OCI-LY1 (cell line): ENCODE measurements around the gene PIGR.

Experiments
- EZH2 ChIP-seq: fragments of 200-600 bp; sonication (generic), shearing (Covaris generic); IDR thresholded peaks from 2 replicates; pipeline ENCODE4 v1.8.0; 2017; ENCODE audit warnings: borderline replicate concordance, mixed run types, mild to moderate bottlenecking, antibody characterized with exemption, low read length, moderate library complexity, mixed read lengths
- TF ChIP-seq, protein P1 (sequence below): fragments of 200-600 bp; sonication (generic), shearing (Covaris generic); IDR thresholded peaks from 2 replicates; pipeline ENCODE4 v1.5.1; 2017; ENCODE audit warnings: mild to moderate bottlenecking, antibody characterized with exemption, low read length, moderate library complexity, mixed read lengths

- TF ChIP-seq, protein P1, sequence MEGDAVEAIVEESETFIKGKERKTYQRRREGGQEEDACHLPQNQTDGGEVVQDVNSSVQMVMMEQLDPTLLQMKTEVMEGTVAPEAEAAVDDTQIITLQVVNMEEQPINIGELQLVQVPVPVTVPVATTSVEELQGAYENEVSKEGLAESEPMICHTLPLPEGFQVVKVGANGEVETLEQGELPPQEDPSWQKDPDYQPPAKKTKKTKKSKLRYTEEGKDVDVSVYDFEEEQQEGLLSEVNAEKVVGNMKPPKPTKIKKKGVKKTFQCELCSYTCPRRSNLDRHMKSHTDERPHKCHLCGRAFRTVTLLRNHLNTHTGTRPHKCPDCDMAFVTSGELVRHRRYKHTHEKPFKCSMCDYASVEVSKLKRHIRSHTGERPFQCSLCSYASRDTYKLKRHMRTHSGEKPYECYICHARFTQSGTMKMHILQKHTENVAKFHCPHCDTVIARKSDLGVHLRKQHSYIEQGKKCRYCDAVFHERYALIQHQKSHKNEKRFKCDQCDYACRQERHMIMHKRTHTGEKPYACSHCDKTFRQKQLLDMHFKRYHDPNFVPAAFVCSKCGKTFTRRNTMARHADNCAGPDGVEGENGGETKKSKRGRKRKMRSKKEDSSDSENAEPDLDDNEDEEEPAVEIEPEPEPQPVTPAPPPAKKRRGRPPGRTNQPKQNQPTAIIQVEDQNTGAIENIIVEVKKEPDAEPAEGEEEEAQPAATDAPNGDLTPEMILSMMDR, result peak; percentile 76
- no peak for TF ChIP-seq EZH2
Observed at GRCh38 chr1:206912445-206913095, 33.7 kb downstream of the PIGR start.
